Inflammatory macrophage (primary cell): ENCODE data around the gene SLC28A3.

Experiments
- DNase-seq, 2 donors: peaks; one replicate each; pipeline ENCODE4 v3.0.0-alpha.2; 2020 to 2022

Gene SLC28A3

GRCh38 chr9:84296146-84296843 lies 44.3 kb downstream of the SLC28A3 start:
- DNase-seq: peak; percentile 70 to 91

- no peak for DNase-seq
Measured at GRCh38 chr9:84294241-84294950, 46.2 kb downstream of the SLC28A3 start.

- DNase-seq: peak; percentile 47 to 49
Measured at GRCh38 chr9:84293001-84293798, 47.4 kb downstream of the SLC28A3 start.

- no peak for DNase-seq
Measured at GRCh38 chr9:84285381-84285780, 55.2 kb downstream of the SLC28A3 start.

DNA sequence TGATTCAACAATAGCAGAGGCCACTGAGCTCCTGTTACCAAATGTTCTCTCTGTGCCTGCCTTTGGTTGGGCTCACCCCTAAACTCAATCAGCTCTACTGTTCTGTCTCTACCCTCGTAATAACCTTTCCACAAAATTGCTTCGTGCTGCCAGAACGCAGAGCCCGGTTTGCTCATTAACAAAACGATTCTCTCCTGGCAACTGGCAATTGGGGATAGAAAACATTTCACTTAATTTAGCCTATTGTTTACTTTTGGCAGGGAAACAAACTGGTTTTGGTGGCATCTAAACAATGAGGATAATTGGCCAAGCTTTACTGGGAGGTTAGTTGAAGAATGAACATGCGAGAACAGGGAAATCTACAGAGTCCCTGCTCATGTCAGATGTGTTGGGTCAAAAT lies 56.6 kb downstream of the SLC28A3 start:
- no peak for DNase-seq

- DNase-seq: no peak
Measured at GRCh38 chr9:84278130-84278529, 62.4 kb downstream of the SLC28A3 start.

DNA sequence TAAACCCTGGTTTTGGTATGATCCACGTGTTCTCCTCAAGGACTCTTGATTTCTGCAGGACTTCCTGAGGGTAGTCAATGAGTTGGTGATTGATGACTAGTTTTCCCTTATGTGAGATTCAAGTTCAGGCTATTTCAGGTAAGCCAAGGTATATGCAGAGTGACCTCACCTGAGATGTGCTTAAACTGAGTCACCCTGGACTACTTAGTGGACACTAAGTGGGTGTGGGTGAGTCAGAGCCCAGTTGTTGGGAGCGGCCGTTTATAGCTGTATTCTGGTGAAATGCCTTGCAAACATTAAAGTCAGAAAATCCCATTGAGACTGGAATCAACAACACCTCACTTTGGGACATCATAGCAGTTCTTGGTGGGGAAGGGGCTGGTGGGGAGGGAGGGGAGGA lies 62.9 kb downstream of the SLC28A3 start:
- DNase-seq: no peak

GRCh38 chr9:84276741-84277140 lies 63.8 kb downstream of the SLC28A3 start:
- DNase-seq: no peak

GRCh38 chr9:84271921-84272556 lies 68.5 kb downstream of the SLC28A3 start:
- DNase-seq: no peak

- DNase-seq: peak; percentile 50 to 53
Measured at GRCh38 chr9:84271531-84271900, 69.0 kb downstream of the SLC28A3 start.

DNA sequence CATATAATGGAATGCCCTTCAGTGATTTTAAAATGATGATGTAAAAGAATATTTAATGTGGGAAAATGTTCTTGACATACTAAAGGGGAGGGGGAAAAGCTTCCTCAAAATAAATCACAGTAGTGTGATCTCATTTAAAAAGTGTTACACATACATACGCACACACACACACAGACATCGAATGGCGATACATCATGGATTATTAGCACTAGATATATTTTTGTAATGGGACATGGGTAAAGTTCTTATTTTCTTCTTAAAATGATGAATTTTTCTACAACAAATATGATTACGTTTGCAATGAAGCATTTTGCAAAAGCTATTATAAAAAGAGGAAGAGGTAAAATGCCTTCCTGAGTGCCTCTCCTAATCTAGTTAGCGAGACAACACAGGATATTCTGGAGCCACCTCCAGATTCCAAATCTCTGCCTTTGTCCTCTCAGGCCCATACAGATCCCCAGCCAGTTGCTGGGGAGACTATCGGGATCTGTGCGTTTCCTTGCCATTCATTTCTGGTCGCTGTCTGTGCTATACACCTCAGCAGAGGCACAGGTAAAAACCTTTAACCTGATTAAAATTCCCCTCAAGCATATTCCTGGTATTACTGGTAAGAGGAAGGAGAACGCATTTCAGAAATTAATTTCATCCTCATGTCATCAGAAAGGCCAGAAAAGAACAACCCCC lies 69.6 kb downstream of the SLC28A3 start:
- peak; percentile 23 to 34 for DNase-seq

DNA sequence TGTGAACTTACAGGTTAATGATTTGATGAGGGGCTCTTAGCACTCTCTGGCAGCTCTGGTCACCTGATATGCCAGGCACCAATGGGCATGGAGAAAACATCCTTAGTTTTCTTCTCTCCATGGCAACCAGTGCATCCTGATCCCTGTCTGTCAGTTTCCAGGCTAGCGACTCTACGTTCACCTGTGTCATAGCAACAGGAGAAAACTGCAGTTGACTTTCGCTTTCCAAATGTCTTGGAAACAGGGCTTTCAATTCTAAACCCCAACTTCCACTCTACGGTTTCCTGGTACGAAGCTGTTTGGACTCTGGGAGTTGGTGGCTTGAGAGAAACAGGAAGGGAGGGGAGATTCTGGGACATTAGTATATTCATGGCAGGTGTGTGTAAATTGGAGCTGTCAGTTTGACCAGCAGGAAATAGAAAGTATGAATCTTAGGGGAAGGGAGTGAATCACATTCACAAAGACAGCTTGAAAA lies 74.4 kb downstream of the SLC28A3 start:
- no peak for DNase-seq

DNA sequence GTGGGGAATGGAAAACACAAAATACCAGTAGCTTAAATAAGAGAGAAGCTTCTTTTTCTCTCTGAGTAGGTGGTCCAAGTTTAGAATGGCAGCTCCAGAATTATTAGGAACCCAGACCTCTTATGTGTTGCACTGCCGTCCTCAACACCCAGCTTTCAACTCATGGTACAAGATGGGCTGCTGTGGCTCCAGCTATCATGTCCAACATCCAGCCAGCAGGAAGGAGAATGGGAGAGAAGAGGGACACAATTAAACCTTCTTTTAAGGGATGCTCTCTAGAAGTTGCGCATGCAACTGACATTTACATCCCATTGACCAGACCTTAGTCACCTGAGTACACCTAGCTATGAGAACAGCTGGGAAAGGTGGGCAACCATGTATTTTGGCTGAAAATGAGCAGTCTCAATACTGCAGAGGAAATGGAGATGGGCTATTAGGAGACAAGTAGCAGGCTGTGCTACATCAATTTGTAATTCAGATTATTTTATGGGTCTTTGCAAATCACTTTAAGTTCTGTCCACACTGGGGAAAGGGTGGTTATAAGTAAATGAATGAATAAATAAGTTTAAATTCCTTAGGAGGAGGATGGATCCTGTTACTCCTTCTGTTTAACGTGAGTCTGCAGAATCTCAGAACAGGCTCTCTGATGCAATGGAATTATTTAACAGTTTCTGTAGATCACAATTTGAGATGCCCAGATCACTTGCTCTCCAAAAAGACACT lies 76.1 kb downstream of the SLC28A3 start:
- no peak for DNase-seq

DNA sequence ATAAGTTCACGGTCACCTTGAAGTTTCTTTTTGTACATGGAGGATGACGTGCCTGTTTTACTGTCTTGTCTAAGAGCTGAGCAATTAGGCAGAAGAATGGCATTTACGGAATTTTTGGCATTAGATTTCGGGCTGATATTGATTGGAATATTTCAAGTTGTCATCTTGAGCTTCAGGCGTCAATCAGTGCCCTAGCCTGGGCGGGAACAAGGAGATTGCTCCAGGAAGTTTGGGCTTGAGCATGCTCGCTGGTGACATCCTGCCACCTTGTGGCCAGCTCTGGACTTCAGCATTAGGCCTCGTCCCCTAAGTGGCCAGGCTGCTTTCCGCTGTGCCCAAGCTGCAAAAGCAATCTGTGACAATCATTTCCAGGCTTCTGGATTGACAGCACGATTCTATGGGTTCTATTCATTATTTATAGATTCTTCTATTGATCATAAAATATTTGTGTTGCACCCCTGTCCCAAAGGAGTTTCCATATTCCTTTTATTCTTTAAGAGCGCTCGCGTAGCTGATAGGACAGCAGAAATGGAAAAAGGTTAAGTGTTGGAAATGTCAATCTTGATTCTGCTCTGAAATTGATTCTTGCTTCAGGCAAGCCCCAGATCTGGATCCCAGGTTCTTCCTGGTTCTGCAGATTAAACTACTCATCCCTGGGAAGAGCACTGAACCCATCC lies 79.3 kb downstream of the SLC28A3 start:
- peak; percentile 82 to 85 for DNase-seq

DNA sequence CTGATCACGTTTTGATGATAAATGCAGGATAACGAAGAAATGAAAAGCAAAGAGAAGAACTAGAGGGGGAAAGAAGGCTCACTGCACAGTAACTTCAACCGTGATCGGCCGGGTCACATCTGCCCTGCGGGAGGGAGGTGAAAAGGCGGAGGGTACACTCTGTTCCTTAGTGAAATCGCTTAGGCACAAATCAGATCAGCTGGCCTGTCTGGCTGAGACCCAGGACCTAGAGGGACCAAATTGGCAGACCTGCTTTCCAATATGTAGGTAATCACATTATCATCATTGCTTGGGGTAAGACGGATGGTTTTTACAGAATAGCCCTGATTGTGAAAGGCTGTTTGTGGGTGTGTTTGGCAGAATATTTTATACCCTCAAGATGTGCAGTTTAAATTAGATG lies 82.2 kb downstream of the SLC28A3 start:
- no peak for DNase-seq

DNA sequence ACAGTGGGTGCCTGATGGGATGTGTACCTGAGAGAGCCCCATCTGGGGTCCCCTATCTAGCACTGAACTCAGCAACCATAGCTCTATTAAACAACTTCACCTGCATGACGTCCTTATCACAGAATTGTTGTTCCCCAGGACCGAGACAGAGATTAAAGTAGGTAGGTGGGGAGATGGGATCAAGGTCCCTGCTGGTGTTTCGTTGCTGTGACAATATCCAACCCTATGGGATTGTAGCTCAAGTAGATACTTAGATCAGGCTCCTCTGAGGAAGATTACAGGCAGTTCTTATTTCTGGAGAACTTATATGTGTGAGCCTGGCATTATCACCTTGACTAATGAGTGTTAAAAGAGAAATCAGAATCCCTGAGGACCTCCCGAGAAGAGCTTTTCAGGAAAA lies 84.9 kb downstream of the SLC28A3 start:
- no peak for DNase-seq

DNA sequence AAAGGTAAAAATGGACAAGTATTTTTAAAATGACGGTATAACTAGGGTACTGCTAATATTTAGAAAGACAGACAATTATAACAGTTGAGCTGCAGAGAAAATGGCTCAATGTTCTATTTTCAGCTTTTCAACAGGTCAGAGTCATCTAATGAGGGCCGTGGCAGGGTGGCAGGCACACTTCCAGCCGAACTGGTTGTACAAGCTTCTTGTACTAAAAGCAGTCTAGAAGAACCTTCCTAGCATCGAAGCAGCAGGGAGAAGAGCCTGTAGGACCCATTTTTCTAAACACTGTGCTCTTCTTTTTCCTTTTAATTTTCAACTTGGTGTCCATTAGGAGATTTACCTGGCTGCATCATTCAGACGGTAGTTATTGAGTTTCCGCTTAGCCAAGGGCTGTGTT lies 85.6 kb downstream of the SLC28A3 start:
- no peak for DNase-seq

DNA sequence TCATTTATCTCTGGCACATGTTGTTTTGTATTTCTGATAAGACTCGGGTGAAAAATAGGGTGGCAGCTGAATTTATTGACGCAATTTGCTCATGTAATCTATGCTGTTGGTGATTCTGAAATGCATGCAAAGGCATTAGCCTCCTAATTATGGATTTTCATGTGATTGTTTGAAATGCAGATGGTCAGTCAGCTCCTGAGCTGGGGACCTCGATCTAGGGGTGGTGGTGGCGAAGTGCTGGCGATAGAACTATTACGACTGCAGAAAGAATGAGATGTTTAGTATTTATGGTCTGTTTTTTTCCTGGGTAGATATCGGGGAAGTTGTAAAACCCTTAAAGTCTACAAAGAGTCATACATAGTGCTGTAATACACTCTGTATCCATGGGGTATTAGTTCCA lies 88.6 kb downstream of the SLC28A3 start:
- DNase-seq: no peak

DNA sequence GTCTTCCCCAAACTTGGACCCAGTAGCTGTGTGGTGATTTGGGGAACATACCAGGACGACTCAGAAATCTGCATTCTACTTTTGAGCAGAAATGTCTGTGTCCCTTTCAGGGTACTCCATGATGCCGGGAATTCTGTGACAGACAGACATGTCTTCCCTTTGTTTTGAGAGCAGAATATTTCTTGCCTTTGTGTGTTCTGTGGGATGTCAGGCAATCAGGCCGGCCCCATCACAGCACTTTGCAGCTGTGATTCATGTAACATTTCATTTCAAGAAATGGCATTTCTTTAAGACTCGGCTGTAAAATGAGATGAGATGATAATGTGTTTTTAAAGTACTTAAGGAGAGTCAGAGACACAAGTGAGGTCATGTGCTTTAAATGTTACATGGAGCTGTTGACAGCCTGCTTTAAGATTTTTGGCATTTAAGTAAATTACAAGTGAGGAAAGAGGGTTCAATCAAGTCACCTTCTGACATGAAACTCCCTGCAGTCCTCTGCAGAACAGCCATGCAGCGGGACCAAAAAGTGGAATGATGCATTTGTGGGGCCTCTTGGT lies 98.7 kb downstream of the SLC28A3 start:
- no peak for DNase-seq

GRCh38 chr9:84239343-84239742 lies 101.2 kb downstream of the SLC28A3 start:
- no peak for DNase-seq

GRCh38 chr9:84238652-84239051 lies 101.9 kb downstream of the SLC28A3 start:
- DNase-seq: peak in 1 of 2 donors; percentile 21
